GM19372 (cell line): ENCODE data around the gene SLC17A9.

ENCODE experiments used
- ATAC-seq: cut with Tn5 transposase; IDR thresholded peaks from one replicate; pipeline ENCODE4 v1.9.1; 2021; ENCODE audit warnings: mild to moderate bottlenecking, low read depth, moderate library complexity; ENCODE audit not compliant: unreplicated experiment

Gene SLC17A9

GRCh38 chr20:62979310-62979709, 26.8 kb downstream of the SLC17A9 start:
- no peak for ATAC-seq

DNA sequence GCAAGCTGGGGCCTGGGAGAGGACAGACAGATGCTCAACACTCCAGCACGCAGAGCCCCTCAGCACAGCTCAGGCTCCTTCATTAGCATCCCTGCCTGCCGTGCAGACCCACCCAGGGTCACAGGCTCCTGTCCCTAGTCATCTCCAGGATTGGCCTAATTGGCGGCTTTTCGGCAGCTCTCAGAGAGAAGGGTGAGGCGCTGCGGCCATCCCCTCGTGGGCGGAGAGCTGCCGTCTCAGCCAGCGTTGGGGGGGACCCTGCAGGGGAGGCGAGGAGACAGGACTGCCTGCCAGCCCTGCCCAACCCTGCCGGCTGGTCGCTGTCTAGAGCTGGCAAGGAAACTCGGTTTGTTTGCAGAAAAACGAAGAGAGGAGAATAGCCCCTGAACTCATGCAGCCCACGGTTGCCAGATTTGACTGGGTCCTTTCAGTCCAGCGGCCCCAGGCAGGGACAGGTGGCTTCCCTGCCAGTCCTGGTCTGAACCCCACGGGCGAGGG, 27.4 kb downstream of the SLC17A9 start:
- ATAC-seq, result no peak

GRCh38 chr20:62980380-62980960, 28.0 kb downstream of the SLC17A9 start:
- no peak for ATAC-seq

DNA sequence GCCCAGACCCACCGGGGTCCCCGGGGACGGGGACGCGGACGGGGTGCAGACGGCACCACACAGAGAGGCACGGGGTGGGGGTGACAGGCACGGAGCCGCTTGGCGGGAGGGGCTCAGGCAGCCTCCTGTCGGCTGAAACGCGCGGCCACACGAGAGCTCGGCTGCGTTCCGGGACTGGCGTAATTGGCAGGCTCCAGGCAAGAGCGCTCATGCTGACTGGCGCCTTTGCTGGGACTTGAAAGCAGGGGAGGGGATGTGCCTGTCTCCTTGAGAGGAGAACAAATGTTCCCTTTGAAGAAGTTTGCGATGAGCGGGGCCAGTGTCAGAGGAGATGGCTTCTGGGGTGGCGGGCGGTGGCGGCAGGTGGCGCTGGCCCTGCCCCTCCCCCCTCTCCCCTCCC, 28.5 kb downstream of the SLC17A9 start:
- ATAC-seq, result no peak

- no peak for ATAC-seq
Observed at GRCh38 chr20:62982124-62983075, 29.9 kb downstream of the SLC17A9 start.

DNA sequence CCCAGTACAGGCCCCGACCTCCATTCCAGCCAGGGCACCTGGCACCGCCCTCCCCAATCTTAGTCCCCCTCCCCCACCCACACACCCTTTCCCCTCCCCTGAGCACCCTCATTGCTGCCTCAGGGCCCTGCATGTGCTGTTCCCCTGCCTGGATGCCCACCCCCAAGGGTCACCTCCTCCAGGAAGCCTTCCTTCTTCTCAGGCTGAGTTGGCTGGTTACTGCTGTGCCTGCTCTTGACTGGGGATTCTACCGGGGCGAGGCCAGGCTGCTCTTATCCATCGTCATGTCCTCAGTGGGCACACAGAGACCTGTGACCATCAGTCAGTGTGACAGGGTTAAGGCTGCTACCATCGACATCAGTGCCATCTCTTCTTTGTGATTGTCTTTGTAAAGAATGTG, 30.7 kb downstream of the SLC17A9 start:
- no peak for ATAC-seq

GRCh38 chr20:62984666-62985443, 32.3 kb downstream of the SLC17A9 start:
- ATAC-seq, result no peak

DNA sequence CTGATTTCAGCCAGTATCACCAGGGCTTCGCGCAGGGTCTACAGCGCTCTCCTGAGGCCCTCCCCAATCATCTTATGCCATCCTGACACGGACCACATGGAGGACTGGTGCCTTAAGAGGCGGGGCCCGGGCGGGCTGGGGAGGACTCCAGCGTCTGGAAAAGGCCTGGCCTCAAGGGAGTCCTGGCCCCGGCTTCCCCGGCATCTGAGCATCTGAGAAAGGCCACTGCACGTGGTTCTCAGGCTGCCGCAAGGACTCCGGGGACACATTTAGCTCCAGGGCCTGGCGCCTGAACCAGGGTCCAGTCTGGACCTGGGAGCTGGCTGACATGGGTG, 32.9 kb downstream of the SLC17A9 start:
- ATAC-seq, result no peak

GRCh38 chr20:62986257-62986800, 33.8 kb downstream of the SLC17A9 start:
- no peak for ATAC-seq

GRCh38 chr20:62987114-62987513, 34.6 kb downstream of the SLC17A9 start:
- ATAC-seq, result no peak

DNA sequence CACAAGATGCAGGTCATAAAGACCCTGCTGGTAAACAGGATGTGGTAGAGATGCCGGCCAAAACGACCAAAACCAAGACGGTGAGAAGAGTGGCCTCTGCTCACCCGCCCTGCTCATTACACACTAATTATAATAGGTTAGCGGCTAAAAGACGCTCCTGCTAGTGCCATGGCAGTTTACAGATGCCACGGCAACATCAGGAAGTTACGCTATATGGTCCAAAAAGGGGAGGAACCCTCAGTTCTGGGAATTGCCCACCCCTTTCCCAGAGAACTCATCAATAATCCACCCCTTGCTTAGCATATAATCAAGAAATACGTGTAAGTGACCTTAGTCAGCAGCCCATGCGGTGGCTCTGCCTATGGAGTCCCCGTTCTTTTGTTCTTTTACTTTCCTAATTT, 36.7 kb downstream of the SLC17A9 start:
- no peak for ATAC-seq

DNA sequence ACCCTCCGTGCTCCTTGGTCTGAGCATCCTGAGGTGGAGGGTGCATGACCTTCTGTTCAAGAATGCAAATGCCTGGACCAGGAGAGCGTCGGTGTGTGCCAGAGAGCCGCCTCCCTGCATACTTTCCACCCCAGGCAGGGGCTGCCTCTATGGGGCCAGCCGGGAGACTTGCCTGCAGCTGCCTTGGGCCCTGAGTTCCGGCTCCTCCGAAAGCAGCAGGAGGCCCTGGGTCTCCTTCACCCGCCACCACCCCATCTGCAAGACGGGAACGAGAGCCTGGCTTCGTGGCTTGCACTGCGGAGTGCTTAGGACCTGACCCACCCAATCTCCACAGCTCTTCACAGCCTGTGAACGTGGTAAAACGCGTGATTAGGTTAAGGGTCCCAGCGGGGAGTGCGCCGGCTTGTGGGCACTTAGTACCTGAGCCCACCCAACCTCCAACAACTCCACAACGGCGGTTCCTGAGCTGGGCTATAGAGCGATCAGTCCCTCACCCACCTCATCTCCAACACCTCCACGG, 37.9 kb downstream of the SLC17A9 start:
- ATAC-seq, result no peak

DNA sequence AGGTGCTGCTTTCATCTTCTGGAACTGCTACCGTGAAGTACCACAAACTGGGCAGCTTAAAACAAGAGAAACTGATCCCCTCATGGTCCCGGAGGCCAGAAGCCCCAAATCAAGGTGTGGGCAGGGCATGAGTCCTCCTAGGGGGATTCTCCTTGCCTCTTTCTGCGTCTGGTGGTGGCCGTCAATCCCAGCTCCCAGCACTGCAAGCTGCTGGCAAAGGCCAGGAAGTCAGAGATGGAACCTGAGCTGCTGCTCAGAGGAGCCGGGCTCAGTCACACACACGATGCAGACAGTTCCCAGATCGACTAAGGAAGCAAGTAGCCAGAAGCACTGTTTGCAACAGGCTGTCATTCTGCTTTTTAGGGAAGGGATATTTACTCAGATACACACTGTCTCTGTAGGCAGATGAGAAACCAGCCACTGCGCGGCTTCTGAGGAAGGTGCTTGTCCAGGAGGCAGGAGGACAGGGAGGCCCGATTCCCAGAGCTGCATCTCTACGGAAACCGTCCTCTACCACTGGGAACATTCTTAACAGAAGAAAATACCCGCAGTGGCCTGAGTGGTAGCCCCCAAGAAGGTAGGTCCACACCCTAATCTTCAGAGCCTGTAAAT, 38.8 kb downstream of the SLC17A9 start:
- ATAC-seq, result no peak

- ATAC-seq, result no peak
Observed at GRCh38 chr20:62991863-62992262, 39.4 kb downstream of the SLC17A9 start.

GRCh38 chr20:62993856-62994494, 41.5 kb downstream of the SLC17A9 start:
- ATAC-seq, result no peak

DNA sequence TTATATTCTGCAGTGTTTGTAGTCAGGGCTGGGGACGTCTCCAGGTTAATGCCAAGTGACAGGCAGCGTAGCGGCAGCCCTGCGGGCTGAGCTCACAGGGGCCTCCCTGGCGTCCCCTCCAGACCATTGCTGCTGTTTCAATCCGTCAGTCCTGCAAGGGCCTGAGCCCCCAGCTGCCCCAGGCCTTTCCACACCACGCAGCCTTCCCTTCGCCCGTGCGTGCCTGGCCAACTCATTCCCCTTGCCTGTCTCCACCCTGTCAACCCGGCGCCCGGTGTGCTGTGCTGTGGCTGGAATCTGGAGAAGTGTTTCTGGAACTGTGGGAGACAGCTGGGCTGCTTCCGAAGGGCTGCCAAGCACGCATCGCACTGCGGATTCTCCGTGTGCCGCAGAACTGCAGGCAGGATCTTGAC, 42.4 kb downstream of the SLC17A9 start:
- ATAC-seq, result no peak

- ATAC-seq, result no peak
Observed at GRCh38 chr20:62995481-62995880, 43.0 kb downstream of the SLC17A9 start.

DNA sequence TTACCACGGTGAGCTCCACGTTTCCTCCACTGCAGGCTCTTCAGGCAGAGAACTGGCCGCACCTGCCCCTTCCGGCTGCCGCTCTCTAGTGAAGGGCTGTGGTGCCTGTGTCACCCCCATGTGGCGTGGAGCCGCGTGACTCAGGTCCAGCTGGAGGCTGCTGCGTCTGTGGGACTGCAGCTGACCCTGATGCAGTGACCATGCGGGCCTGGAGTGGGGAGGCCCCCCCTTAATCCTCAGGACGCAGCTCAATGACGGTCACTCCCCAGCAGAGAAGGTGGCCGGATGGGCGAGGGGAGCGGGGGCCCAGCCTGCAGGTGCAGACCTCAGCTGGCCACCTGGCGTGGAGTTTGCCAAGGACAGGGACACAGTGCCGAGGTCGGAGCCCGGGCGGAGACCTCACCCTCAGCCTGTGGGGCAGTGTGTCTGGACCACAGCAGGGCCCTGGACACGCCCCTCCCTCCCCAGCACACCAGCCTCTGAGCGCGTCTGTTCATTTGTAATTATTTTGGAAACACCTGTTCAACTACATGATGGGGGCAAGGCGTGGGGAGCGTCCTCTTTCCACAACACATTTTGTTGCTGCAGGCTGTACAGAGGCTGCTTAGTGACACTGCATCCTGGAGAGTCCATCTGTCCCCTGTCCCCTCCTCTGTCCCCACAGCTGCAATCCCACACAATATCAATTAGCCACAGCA, 43.5 kb downstream of the SLC17A9 start:
- ATAC-seq, result no peak

- ATAC-seq, result no peak
Observed at GRCh38 chr20:62996596-62996982, 44.1 kb downstream of the SLC17A9 start.
